ENCODE results near the gene RNF112.

The RNF112 gene

DNA sequence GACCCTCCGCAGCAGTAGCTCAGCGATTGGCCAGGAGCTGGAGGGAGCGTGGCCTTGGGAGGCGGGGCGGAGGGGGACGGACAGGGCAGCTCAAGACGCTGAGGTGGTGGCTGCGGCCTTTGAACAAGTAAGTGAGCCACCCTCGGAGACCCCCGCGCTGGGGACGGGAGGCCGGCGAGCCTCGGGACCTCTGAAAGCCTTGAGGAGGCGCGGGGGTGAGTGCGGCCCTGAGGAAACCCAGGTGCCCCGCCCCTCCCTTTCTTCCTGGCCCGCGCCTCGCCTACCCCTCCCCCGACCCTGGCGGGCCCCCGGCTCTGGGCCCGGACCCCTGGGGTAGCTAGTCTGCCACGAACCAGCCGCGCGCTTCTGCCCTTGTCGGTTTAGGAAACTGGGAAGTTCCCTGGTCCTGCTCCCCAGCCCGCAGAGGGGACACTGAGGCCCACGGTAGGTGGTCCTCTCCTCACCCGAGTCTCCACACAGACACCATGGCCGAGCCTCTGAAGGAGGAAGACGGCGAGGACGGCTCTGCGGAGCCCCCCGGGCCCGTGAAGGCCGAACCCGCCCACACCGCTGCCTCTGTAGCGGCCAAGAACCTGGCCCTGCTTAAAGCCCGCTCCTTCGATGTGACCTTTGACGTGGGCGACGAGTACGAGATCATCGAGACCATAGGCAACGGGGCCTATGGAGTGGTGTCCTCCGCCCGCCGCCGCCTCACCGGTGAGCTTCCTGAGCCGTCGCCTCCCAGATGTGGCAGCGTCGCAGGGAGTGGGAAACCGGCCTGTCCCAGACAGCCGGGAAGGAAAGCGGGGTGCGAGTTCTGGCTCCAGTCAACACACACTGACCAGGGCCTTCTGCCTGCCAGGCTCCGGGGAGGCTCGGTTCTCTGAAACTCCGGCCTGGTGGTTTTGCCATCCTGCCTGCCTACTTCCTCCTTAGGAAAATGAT is 32.3 kb upstream of the RNF112 start, which contains the start of gene MAPK7 (continued):
- TF ChIP-seq IKZF3 (tag by site-specific recombination; IDR thresholded peaks at IDR 0.05), result no peak
- TF ChIP-seq, protein P1, sequence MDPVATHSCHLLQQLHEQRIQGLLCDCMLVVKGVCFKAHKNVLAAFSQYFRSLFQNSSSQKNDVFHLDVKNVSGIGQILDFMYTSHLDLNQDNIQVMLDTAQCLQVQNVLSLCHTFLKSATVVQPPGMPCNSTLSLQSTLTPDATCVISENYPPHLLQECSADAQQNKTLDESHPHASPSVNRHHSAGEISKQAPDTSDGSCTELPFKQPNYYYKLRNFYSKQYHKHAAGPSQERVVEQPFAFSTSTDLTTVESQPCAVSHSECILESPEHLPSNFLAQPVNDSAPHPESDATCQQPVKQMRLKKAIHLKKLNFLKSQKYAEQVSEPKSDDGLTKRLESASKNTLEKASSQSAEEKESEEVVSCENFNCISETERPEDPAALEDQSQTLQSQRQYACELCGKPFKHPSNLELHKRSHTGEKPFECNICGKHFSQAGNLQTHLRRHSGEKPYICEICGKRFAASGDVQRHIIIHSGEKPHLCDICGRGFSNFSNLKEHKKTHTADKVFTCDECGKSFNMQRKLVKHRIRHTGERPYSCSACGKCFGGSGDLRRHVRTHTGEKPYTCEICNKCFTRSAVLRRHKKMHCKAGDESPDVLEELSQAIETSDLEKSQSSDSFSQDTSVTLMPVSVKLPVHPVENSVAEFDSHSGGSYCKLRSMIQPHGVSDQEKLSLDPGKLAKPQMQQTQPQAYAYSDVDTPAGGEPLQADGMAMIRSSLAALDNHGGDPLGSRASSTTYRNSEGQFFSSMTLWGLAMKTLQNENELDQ (tag by site-specific recombination; IDR thresholded peaks at IDR 0.05; ENCODE audit: low read depth), result no peak
- TF ChIP-seq ZFP69B (tag by site-specific recombination; IDR thresholded peaks at IDR 0.05), result peak; percentile 62; the same call in 1 of the 2 replicates
- TF ChIP-seq ZNF416 (tag by site-specific recombination; IDR thresholded peaks at IDR 0.05), result no peak
- no peak for TF ChIP-seq ATF2 (tag by site-specific recombination; IDR thresholded peaks at IDR 0.05; ENCODE audit: low read depth)
- no peak for TF ChIP-seq TCF7L2 (IDR thresholded peaks at IDR 0.05; ENCODE audit: borderline replicate concordance, low read depth, low read length)
- TF ChIP-seq FEZF1 (tag by site-specific recombination; IDR thresholded peaks at IDR 0.05), result peak; percentile 4
- TF ChIP-seq ZNF423 (tag by site-specific recombination; IDR thresholded peaks at IDR 0.05), result 0 out of 2 replicates have a peak, but pooled peaks have one; percentile 8
- TF ChIP-seq GLIS1 (tag by site-specific recombination; IDR thresholded peaks at IDR 0.05), result peak; percentile 44
- no peak for TF ChIP-seq ZNF426 (tag by site-specific recombination; IDR thresholded peaks at IDR 0.05)
- TF ChIP-seq BCL11B (tag by site-specific recombination; IDR thresholded peaks at IDR 0.05; ENCODE audit: low read depth), result peak; percentile 67
- 0 out of 2 replicates have a peak, but pooled peaks have one; percentile 40 for TF ChIP-seq ZNF561 (tag by site-specific recombination; IDR thresholded peaks at IDR 0.05; ENCODE audit: borderline replicate concordance)
- no peak for TF ChIP-seq ZXDB (tag by site-specific recombination; IDR thresholded peaks at IDR 0.05)
- TF ChIP-seq ZNF140 (tag by site-specific recombination; IDR thresholded peaks at IDR 0.05), result no peak
- no peak for TF ChIP-seq ZNF202 (tag by site-specific recombination; IDR thresholded peaks at IDR 0.05; ENCODE audit: borderline replicate concordance)
- TF ChIP-seq, protein P2, sequence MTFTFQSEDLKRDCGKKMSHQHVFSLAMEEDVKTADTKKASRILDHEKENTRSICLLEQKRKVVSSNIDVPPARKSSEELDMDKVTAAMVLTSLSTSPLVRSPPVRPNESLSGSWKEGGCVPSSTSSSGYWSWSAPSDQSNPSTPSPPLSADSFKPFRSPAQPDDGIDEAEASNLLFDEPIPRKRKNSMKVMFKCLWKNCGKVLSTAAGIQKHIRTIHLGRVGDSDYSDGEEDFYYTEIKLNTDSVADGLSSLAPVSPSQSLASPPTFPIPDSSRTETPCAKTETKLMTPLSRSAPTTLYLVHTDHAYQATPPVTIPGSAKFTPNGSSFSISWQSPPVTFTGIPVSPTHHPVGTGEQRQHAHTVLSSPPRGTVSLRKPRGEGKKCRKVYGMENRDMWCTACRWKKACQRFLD (tag by site-specific recombination; IDR thresholded peaks at IDR 0.05), result no peak
- TF ChIP-seq GLI2 (tag by site-specific recombination; IDR thresholded peaks at IDR 0.05; ENCODE audit: borderline replicate concordance, low read depth), result no peak
- TF ChIP-seq ZSCAN16 (tag by site-specific recombination; IDR thresholded peaks at IDR 0.05), result no peak
- no peak; the same call in 1 of the 2 replicates for TF ChIP-seq KLF8 (tag by site-specific recombination; IDR thresholded peaks at IDR 0.05)
- no peak for TF ChIP-seq INSM2 (tag by site-specific recombination; IDR thresholded peaks at IDR 0.05)
- peak; percentile 92 for TF ChIP-seq KLF9 (tag by site-specific recombination; IDR thresholded peaks at IDR 0.05; ENCODE audit: low read depth)
- TF ChIP-seq ZBTB26 (tag by site-specific recombination; optimal IDR thresholded peaks at IDR 0.05), result peak; percentile 77
- TF ChIP-seq ZIC2 (tag by site-specific recombination; IDR thresholded peaks at IDR 0.05), result peak; percentile 39
- no peak for TF ChIP-seq ZNF792 (tag by site-specific recombination; IDR thresholded peaks at IDR 0.05)
- TF ChIP-seq ZNF433 (tag by site-specific recombination; IDR thresholded peaks at IDR 0.05; ENCODE audit: low read depth), result no peak
- no peak for TF ChIP-seq ZNF239 (tag by site-specific recombination; IDR thresholded peaks at IDR 0.05)
- no peak for TF ChIP-seq ZNF785 (tag by site-specific recombination; IDR thresholded peaks at IDR 0.05)
- TF ChIP-seq PBX3 (CRISPR knock-in tag; IDR thresholded peaks at IDR 0.05), result no peak
- no peak for TF ChIP-seq ZNF501 (tag by site-specific recombination; IDR thresholded peaks at IDR 0.05)
- no peak for TF ChIP-seq ZNF214 (tag by site-specific recombination; IDR thresholded peaks at IDR 0.05; ENCODE audit: borderline replicate concordance)

Data from HEK293 (cell line).